NCI-H2171 (cell line): ENCODE results near the gene SLC6A9.
A peak's percentile ranks its signal among the peaks of the same experiment; 100 is the strongest.

ENCODE experiments used
- DNase-seq: peaks from one replicate; lab custom pipeline; 2025; lab: John Stamatoyannopoulos, UW

SLC6A9 gene

GRCh38 chr1:43969746-43970466 is 61.4 kb downstream of the SLC6A9 start, which contains the start of gene DPH2:
Gene DPH2, plus strand, starts transcription at chr1:43970010. Its CDS starts 166 bp downstream, at chr1:43970176.
- DNase-seq: peak; percentile 96

- DNase-seq: no peak
Observed at GRCh38 chr1:43969416-43969745, 61.9 kb downstream of the SLC6A9 start.

- no peak for DNase-seq
Observed at GRCh38 chr1:43968348-43968948, 62.8 kb downstream of the SLC6A9 start.

- DNase-seq: no peak
Observed at GRCh38 chr1:43965316-43965715, 65.9 kb downstream of the SLC6A9 start.

- no peak for DNase-seq
Observed at GRCh38 chr1:43963890-43964289, 67.4 kb downstream of the SLC6A9 start.

GRCh38 chr1:43963006-43963405 is 68.3 kb downstream of the SLC6A9 start:
- DNase-seq: no peak

- no peak for DNase-seq
Observed at GRCh38 chr1:43962324-43962723, 68.9 kb downstream of the SLC6A9 start.

GRCh38 chr1:43961692-43962091 is 69.6 kb downstream of the SLC6A9 start:
- DNase-seq: no peak

GRCh38 chr1:43960798-43961197 is 70.5 kb downstream of the SLC6A9 start:
- DNase-seq: no peak

GRCh38 chr1:43958351-43959255 is 72.7 kb downstream of the SLC6A9 start:
- no peak for DNase-seq

- no peak for DNase-seq
Observed at GRCh38 chr1:43957407-43958040, 73.7 kb downstream of the SLC6A9 start.

- DNase-seq: no peak
Observed at GRCh38 chr1:43956234-43956633, 75.0 kb downstream of the SLC6A9 start.

GRCh38 chr1:43954036-43954435 is 77.2 kb downstream of the SLC6A9 start:
- DNase-seq: no peak

GRCh38 chr1:43953361-43953760 is 77.9 kb downstream of the SLC6A9 start:
- peak; percentile 47 for DNase-seq

GRCh38 chr1:43952731-43953346 is 78.4 kb downstream of the SLC6A9 start:
- peak; percentile 98 for DNase-seq

- no peak for DNase-seq
Observed at GRCh38 chr1:43951021-43951985, 80.0 kb downstream of the SLC6A9 start.

GRCh38 chr1:43949678-43950077 is 81.6 kb downstream of the SLC6A9 start:
- no peak for DNase-seq

- no peak for DNase-seq
Observed at GRCh38 chr1:43947874-43948437, 83.3 kb downstream of the SLC6A9 start.

GRCh38 chr1:43947061-43947873 is 84.0 kb downstream of the SLC6A9 start:
- DNase-seq: no peak
